Measurements from ENCODE around the gene STAP2. TPM values are rescaled to one million over a fixed set of nuclear protein-coding genes. Genes with fewer than 3 reads are reported as not detected.
"Not testable (repeated sequence)": the region's sequence is repeated elsewhere in the genome, so short reads cannot be mapped to it uniquely, and the experiment has no call there.

The STAP2 gene
- total RNA-seq, 1 donor from 2014 or later: 66.2 TPM

DNA sequence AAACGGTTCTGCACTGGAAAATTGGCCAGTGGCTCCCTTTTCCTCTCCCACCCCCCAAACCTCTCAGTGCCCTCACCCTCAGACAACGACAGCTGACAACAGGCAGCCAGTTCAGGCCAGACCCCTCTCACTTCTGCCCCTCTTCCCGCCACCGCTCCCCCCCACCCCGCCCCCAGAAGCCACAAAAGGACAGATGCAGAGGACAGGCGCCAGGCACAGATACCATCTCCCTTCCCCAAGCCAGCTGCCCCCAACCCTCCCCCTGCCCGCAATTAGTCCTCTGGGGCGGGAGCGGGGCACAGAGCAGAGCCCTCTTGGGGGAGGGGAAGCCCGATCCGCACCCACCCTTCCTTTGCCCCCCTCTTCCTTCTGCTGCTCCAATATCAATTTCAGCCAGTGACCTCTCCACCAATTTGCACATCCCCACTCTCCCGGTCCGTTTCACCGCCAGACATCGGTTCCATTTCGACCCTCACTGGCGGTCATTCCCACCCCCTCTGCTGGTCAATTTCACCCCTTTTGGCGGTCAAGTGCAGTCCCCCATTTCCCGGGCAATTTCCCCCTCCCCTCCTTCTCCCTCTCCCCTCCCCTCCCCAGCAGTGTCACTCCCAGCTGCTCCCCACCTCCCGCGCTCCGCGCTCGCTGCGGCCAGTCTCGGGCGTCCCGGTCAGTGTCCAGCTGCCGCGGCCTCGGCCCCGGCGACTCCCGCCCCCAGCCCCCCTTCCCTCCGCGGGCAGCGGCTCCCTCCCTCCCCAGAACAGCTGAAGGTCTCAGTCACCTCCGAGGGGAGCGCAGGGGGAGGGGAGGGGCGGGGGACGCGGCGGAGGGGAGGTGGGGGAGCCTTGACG lies 60.0 kb downstream of the STAP2 start, which contains the start of gene SHD:
SHD (plus strand) TSS at position 848 of the 848 bp plus-strand sequence. CDS start 798 bp downstream, outside the sequence.
- Mint-ChIP-seq H3K27ac (ENCODE audit: unreplicated experiment) (no peak within 1 kb of the TSS), H3K4me1 (ENCODE audit: unreplicated experiment) (no peaks in the 10 kb centered on the region), H3K27me3 (ENCODE audit: unreplicated experiment) (peaks cover 10% of the 10 kb centered on the region), H3K9me3 (ENCODE audit: unreplicated experiment) (no peaks in the 10 kb centered on the region), H3K36me3 (ENCODE audit: low read depth, unreplicated experiment) (no peaks in the 10 kb centered on the region), H3K4me3 (ENCODE audit: unreplicated experiment) (peak within 1 kb of the TSS; percentile 86)
- no peak for DNase-seq (ENCODE audit: low spot score)
- TF ChIP-seq, protein P1, sequence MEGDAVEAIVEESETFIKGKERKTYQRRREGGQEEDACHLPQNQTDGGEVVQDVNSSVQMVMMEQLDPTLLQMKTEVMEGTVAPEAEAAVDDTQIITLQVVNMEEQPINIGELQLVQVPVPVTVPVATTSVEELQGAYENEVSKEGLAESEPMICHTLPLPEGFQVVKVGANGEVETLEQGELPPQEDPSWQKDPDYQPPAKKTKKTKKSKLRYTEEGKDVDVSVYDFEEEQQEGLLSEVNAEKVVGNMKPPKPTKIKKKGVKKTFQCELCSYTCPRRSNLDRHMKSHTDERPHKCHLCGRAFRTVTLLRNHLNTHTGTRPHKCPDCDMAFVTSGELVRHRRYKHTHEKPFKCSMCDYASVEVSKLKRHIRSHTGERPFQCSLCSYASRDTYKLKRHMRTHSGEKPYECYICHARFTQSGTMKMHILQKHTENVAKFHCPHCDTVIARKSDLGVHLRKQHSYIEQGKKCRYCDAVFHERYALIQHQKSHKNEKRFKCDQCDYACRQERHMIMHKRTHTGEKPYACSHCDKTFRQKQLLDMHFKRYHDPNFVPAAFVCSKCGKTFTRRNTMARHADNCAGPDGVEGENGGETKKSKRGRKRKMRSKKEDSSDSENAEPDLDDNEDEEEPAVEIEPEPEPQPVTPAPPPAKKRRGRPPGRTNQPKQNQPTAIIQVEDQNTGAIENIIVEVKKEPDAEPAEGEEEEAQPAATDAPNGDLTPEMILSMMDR (IDR thresholded peaks at IDR 0.05; ENCODE audit: unreplicated experiment): no peak

DNA sequence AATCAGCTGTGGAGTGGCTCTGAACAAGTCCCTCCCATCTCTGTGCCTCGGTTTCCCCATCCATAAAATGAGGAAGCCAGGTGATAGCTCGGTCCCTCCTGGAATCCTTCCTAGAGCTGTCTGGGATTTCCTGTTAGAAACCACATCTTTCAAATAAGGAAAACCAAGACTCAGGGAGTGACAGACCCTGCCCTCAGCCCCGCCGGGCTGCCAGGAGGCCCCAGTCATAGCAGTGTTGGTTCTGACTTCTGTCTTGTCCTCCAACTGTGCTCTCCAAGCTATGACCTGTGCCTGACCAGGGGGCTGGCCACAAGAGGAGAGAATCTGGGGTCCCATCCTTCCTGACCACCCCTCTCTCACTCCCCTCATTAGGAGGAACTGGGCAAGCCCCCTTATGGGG lies 60.6 kb downstream of the STAP2 start:
- H3K9me3 Mint-ChIP-seq (ENCODE audit: unreplicated experiment): no peaks in the 10 kb centered on the region
- peaks cover 10% of the 10 kb centered on the region for H3K27me3 Mint-ChIP-seq (ENCODE audit: unreplicated experiment)
- no peaks in the 10 kb centered on the region for H3K36me3 Mint-ChIP-seq (ENCODE audit: low read depth, unreplicated experiment)
- H3K4me3 Mint-ChIP-seq (ENCODE audit: unreplicated experiment): peak overlapping the region; percentile 65
- H3K4me1 Mint-ChIP-seq (ENCODE audit: unreplicated experiment): no peaks in the 10 kb centered on the region
- DNase-seq (ENCODE audit: low spot score): no peak
- no peak overlapping the region for H3K27ac Mint-ChIP-seq (ENCODE audit: unreplicated experiment)
- TF ChIP-seq, protein P1 (IDR thresholded peaks at IDR 0.05; ENCODE audit: unreplicated experiment): no peak

DNA sequence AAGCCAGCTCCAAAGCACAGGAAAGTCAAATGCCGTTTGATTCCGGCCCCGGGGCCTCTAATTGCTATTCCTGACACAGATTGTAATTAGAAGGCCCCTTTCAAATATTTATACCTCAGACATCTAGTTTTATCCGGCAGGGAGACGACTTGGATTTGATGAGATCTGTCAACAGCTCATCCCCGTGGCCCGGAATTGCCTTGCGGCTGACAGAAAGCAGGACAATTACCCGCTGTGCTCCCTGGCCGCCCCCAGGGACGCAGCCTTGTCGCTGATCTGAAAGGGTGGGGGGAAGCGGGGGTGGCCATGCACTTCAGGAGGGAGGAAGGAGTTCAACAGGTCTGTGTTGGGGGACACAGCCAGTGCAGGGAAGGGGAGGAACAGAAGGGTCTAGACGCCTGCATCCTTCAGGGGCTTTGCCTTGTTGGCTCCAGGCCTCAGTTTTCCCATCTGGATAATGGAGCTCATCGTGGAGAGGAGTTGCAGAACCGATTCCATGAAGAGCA lies 61.4 kb downstream of the STAP2 start:
- Mint-ChIP-seq H3K36me3 (ENCODE audit: low read depth, unreplicated experiment) (no peaks in the 10 kb centered on the region), H3K4me1 (ENCODE audit: unreplicated experiment) (no peaks in the 10 kb centered on the region), H3K27me3 (ENCODE audit: unreplicated experiment) (peaks cover 10% of the 10 kb centered on the region), H3K9me3 (ENCODE audit: unreplicated experiment) (no peaks in the 10 kb centered on the region), H3K27ac (ENCODE audit: unreplicated experiment) (no peak overlapping the region), H3K4me3 (ENCODE audit: unreplicated experiment) (no peak overlapping the region)
- TF ChIP-seq, protein P1 (IDR thresholded peaks at IDR 0.05; ENCODE audit: unreplicated experiment): no peak
- no peak for DNase-seq (ENCODE audit: low spot score)

DNA sequence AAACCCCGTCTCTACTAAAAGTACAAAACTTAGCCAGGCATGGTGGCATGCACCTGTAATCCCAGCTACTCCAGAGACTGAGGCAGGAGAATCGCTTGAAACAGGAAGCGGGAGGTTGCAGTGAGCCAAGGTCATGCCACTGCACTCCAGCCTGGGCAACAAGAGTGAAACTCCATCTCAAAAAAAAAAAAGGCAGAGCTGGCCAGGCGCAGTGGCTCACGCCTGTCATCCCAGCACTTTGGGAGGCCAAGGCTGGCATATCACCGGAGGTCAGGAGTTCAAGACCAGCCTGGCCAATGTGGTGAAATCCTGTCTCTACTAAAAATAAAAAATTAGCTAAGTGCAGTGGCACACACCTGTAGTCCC lies 64.3 kb downstream of the STAP2 start:
- not testable (repeated sequence) for H3K27ac Mint-ChIP-seq (ENCODE audit: unreplicated experiment); H3K4me1 Mint-ChIP-seq (ENCODE audit: unreplicated experiment); H3K9me3 Mint-ChIP-seq (ENCODE audit: unreplicated experiment); H3K36me3 Mint-ChIP-seq (ENCODE audit: low read depth, unreplicated experiment); H3K27me3 Mint-ChIP-seq (ENCODE audit: unreplicated experiment); H3K4me3 Mint-ChIP-seq (ENCODE audit: unreplicated experiment); DNase-seq (ENCODE audit: low spot score)

Other genes starting within 250 kb of the STAP2 start
- gene MAP2K2, start 214.7 kb downstream of the STAP2 start, total RNA-seq (ENCODE audit: unreplicated experiment): 153 TPM
- gene CREB3L3, start 185.2 kb downstream of the STAP2 start, total RNA-seq (ENCODE audit: unreplicated experiment): not detected
- gene SIRT6, start 156.3 kb downstream of the STAP2 start, total RNA-seq (ENCODE audit: unreplicated experiment): 24.6 TPM
- 0.82 TPM for gene ANKRD24, start 156.1 kb downstream of the STAP2 start, total RNA-seq (ENCODE audit: unreplicated experiment)
- gene EBI3, start 109.3 kb downstream of the STAP2 start, total RNA-seq (ENCODE audit: unreplicated experiment): 9.7 TPM
- gene YJU2, start 91.7 kb downstream of the STAP2 start, total RNA-seq (ENCODE audit: unreplicated experiment): 15.4 TPM
- gene SHD, start 59.6 kb downstream of the STAP2 start, total RNA-seq (ENCODE audit: unreplicated experiment): 0.90 TPM
- gene TMIGD2, start 36.4 kb downstream of the STAP2 start, total RNA-seq (ENCODE audit: unreplicated experiment): not detected
- gene FSD1, start 34.2 kb downstream of the STAP2 start, total RNA-seq (ENCODE audit: unreplicated experiment): 19.0 TPM
- 18.3 TPM for gene MPND, start 4.7 kb upstream of the STAP2 start, total RNA-seq (ENCODE audit: unreplicated experiment)
- gene SH3GL1, start 61.7 kb upstream of the STAP2 start, total RNA-seq (ENCODE audit: unreplicated experiment): 128 TPM
- gene CHAF1A, start 63.8 kb upstream of the STAP2 start, total RNA-seq (ENCODE audit: unreplicated experiment): 29.8 TPM
- 45.7 TPM for gene UBXN6, start 119.0 kb upstream of the STAP2 start, total RNA-seq (ENCODE audit: unreplicated experiment)
- gene HDGFL2, start 133.5 kb upstream of the STAP2 start, total RNA-seq (ENCODE audit: unreplicated experiment): 107 TPM
- gene PLIN4, start 179.7 kb upstream of the STAP2 start, total RNA-seq (ENCODE audit: unreplicated experiment): 0.13 TPM
- gene PLIN5, start 196.4 kb upstream of the STAP2 start, total RNA-seq (ENCODE audit: unreplicated experiment): 0.64 TPM
- gene LRG1, start 201.2 kb upstream of the STAP2 start, total RNA-seq (ENCODE audit: unreplicated experiment): 2.2 TPM
- gene SEMA6B, start 220.9 kb upstream of the STAP2 start, total RNA-seq (ENCODE audit: unreplicated experiment): 43.7 TPM

All from endothelial cell (in vitro differentiated cells).